ENCODE results near the gene PLBD2.

PLBD2 gene

DNA sequence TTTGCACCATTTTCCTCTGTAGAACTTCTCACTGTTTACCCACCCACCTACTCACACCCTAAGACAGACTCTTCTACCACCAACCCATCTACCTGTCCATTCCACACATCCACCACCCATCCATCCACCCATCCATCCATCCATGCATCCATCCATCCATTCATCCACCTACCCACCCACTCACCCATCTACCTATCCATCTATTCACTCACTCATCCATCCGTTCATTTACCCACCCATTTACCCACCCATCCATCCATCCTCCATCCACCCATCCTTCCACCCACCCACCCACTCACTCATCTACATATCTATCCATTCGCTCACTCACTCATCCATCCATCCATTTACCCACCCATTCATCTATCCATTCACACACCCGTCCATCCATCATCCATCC, 15.1 kb downstream of the PLBD2 start:
- DNase-seq: no peak

DNA sequence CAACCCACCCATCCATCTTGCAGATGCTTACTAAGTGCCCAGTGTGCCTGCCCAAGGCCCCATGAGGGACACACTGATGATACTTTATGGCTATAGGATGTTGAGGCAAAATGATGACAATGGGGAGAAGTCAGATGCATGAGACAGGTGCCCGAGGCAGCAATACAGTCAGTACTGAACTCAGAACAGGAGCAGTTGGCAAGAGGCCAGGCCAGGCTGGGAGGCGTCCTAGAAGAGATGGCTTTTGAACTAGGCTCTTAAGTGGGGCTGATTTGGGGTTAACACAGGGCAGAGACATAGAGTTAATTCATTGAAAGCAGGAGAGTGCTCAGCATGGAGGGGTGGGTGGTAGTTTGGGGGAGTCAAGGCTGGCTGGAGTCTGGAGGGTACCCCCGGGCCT, 15.6 kb downstream of the PLBD2 start:
- DNase-seq: no peak

DNA sequence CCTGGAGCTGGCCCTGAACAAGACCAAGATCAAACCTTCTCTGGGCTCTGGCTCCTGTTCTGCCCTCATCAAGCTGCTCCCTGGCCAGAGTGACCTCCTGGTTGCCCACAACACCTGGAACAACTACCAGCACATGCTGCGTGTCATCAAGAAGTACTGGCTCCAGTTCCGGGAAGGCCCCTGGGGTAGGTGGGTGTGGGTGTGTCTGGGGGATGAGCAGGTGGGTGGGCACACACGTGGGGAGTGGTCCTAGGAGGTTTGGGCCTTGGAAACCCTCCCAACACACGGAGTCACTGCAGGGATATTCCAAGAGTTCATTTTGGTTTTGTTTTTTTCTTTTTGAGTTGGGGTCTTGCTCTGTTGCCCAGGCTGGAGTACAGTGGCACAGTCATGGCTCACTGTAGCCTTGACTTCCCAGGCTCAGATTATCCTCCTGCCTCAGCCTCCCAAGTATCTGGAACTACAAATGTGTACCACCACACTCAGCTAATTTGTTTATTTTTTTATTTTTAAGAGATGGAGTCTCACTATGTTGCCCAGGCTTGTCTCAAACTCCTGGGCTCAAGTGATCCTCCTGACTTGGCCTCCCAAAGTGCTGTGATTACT, 16.5 kb downstream of the PLBD2 start:
- DNase-seq: no peak

DNA sequence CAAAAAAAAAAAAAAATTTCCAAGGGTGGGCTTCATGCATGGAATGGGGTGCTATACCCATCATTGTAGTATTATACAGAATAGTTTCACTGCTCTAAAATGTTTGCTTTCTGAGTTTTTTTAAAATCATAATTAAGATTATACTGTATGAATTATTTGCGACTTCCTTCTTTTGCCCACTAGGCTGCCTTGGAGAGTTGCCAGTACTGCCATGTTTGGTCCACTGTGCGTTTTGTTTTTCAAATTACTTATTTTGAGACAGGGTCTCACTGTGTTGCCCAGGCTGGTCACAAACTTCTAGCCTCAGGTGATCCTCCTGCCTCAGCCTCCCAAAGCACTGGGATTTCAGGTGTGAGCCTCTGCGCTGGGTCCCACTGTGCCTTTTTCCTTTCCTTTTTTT, 19.9 kb downstream of the PLBD2 start:
- no peak for DNase-seq

DNA sequence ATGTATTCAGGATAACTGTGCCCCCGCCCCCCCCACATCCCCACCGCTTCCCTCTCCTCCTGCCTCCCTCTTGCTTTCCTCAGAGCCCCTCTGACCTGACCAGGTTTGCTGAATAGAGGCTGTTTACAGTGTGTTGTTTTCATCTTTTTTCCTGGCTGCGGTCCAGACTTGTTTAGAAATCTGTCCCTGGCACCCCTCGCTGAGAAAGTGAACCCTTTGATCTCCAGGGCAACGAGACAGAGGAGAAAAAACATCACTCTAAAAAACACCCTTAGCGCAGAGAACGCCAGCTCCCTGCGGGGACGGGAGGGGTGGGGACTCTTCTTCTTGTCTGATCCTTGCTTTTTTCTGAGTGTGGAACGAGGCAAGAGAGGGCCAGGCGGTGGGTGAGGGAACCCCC, 22.8 kb downstream of the PLBD2 start:
- DNase-seq: no peak

DNA sequence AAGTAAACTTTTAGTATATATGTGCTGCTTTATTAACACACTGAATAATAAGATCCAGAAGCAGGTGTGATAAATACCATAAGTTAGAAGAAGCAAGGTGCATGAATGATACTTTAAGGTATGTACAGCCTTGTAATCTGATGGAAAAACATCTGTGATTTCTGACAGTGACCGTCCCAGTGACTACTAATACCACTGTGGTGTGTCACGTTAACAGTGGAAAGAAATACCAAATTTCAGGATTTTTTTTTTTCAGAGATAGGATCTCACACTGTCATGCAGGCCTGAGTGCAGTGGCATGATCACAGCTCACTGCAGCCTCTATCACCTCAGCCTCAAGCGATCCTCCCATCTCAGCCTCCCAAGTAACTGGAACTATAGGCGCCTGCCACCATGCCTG, 23.8 kb downstream of the PLBD2 start:
- no peak for DNase-seq

DNA sequence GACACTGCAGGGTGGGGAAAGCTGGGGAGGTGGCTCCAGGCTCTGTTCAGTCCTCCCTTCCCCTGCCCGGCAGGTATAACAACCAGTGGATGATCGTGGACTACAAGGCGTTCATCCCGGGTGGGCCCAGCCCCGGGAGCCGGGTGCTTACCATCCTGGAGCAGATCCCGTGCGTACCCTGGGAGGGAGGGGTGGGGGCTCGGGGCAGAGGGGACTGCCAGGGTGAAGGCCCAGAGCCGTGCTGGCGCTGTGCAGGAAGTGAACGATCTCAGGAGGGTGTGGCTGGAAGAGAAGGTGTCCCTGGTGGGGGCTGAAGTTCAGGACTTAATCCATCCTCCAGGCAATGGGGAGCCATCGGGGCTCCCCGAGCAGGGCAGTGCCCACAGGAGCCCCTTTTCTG, 26.4 kb downstream of the PLBD2 start:
- DNase-seq: no peak

DNA sequence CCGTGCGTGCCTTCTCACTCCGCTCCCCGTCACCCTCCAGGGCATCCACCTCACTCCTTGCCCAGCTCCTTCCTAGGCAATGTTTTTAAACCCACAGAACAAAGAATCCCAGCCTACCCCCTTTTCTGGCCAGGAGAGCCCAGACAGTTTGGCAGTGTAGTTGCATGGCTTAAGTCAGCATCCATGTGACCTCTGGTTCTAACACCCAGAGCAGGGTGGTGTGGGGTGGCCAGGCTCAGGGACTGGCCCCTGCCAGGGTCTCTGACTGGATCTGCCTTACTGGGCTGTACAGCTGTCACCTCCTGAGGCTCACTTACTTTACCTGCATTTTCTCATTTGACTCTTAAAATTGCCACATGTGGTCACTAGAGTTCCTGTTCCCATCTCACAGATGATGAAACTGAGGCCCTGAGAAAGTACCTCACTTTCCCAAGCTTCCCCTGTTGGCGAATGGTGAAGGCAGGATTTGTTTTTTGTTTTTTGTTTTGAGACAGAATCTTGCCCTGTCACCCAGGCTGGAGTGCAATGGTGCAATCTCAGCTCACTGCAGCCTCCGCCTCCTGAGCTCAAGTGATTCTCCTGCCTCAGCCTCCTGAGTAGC, 27.0 kb downstream of the PLBD2 start:
- DNase-seq: no peak

DNA sequence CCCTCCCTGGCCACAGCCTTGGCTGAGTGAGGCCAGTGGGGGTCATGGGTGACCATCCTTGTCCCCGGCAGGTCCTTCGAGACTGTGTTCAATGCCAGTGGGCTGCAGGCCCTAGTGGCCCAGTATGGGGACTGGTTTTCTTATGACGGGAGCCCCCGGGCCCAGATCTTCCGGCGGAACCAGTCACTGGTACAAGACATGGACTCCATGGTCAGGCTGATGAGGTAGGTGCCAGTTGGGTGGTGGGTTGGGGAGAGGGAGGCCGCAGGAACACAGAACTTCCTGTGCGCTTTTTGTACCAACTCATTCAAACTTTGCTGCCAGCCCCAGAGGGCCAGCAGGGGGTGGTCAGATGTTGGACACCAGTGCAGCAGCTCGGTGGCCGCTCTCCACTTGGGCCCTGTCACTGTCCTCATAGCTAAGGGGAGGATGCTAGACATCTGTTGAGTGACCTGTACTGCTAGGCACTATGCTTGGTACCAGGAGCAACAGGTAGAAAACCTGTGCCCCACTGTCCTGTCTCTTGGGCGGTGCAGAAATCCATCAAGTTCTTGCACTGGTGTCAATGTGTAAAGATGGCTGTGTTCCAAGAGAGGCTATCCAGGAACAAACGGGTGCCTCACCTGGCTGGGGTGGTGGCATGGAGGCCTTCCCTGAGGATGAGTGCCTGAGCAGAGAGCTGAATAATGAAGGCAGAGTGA, 28.6 kb downstream of the PLBD2 start:
- DNase-seq: no peak

DNA sequence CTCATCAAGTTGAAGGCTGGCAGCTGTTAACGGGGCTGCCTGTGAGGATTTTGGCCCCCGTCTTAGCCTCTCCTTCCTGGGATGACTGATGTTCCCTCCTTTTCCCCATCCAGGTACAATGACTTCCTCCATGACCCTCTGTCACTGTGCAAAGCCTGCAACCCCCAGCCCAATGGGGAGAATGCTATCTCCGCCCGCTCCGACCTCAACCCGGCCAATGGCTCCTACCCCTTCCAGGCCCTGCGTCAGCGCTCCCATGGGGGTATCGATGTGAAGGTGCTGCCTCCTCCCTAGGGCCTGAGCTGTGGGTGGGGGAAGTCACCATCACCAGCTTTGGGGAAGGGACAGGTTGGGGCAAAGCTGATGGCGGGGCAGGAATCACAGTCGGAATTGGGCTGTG, 29.2 kb downstream of the PLBD2 start:
- no peak for DNase-seq

DNA sequence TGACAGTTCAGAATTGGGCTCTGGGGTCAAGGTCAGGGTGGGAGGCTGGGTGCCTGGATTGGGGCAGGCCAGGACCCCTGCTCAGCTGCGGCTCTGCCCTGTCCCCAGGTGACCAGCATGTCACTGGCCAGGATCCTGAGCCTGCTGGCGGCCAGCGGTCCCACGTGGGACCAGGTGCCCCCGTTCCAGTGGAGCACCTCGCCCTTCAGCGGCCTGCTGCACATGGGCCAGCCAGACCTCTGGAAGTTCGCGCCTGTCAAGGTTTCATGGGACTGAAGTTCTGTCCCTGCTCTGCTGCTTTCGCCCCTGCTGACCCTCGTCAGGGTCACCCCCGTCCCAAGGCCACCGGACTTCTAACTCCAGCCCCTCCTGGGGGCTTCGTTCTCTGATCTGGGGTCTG, 30.0 kb downstream of the PLBD2 start:
- DNase-seq: no peak

DNA sequence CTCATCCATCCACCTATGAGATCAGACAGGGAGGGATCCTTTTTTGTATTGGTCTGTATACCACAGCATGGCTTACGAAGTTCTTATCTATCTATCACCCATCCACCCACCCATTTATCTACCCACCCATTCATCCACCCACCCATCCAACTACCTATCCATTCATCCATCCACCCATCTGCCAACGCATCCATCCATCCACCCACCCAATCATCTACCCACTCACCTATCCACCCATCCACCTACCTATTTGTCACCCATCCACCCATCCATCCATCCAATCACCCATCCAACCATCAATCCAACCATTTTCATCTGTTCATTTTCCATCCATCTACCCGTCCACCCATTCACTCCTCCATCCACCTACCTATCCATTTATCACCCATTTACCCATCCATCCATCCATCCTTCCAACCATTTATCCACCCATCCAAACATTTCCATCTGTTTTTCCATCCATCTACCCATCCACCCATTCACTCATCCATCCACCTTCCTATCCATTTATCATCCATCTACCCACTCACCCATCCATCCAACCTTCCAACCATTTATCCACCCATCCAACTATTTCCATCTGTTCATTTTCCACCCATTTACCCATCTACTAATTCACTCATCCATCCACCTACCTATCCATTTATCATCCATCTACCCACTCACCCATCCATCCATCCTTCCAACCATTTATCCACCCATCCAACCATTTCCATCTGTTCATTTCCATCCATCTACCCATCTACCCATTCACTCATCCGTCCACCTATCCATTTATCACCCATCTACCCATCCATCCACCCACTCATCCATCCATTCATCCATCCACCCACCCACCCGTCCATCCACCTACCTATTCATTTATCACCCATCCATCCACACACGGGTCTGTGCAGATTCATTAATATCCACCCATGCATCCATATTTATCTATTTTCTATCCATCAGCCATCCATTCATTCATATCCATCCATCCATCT, 32.0 kb downstream of the PLBD2 start:
- DNase-seq: no peak

DNA sequence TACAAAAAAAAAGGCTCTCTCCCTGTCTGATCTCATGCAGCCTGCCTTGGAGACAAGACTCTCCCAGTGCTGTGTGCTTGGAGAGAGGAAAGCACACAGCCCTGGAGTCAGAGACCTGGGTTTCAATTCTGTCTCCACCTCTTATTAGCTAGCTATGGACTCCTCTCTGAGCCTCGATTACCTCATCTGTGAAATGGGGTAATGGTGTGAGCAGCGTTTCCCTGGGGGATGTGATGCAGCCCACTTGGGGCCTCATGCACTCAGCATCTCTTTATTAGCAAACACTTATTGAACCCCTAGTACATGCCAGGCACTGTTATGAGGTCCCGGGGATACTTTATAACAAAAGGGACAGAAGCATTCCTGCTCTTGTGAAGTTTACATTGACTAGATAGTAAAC, 32.8 kb downstream of the PLBD2 start:
- no peak for DNase-seq

DNA sequence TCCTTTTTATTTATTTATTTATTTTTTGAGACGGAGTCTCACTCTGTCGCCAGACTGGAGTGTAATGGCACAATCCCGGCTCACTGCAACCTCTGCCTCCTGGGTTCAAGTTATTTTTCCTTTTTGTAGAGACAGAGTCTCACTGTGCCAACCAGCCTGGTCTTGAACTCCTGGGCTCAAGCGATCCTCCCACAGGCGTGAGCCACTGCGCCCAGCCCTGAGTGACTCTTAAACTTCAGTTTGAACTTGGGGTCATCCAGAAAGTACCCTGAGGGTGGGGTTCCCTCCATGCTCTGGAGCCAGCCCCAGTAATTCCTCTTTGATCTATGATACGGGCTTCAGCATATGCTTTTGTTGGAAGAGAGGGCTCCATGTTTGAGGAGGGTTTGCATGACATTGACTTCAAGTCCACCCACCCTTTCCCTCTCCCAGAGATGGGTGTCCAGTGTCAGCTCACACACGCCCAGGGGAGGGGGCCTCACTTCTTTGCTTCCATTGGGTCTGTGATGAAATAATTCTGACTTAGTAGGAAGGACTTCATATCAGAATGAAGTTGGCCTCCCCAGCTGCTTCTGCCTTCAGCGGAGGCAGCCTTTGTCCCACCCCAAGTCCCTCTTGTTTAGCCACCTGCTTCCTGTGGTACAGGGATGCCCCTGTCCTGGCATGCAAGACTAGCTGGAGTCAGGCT, 33.4 kb downstream of the PLBD2 start:
- DNase-seq: no peak

DNA sequence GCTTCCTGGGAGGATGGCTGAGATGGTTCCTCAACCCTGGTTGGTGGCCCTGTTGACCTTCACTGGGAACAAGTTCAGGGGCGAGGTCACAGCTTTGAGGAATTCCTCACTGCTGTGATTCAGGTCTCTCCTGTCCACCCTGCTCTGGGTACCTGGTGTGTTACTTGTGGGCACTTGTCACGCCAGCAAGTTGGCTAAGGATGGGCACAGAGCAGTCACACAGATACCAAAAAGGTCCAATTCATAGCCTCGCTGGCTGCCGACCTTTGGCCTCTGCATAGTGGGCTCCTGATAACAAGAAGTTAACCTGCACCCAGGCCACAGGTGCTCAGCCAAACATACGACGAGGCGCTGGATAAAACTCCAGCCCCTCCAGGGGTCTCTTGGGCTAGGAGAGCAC, 34.1 kb downstream of the PLBD2 start:
- DNase-seq: no peak

DNA sequence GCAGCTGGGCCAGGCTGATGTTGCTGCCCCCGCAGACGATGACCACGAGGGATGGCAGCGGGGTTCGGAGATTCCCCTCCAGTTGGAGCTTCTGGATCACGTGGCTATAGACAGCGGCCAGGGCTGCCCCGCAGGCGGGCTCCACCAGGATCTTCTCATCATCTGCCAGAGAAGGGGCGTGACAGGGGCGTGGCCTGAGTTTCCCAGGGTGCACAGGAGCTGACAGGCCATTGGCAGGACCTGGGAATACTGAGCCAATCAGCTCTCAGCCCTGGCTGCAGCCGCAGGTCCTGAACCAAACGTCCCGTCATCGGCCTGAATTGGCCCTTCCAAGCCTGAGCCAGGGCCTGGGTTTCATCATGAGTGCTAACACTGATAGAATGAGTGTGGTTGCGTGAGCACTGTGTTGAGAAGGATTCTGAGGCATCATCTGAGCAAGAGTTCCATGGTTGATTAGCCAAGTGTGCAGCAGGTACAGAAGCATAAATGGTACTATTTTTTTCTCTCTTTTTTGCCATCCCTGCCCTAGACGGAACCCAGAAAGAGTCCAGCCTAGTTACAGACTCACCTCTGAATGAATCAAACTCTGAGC, 34.7 kb downstream of the PLBD2 start:
- no peak for DNase-seq

DNA sequence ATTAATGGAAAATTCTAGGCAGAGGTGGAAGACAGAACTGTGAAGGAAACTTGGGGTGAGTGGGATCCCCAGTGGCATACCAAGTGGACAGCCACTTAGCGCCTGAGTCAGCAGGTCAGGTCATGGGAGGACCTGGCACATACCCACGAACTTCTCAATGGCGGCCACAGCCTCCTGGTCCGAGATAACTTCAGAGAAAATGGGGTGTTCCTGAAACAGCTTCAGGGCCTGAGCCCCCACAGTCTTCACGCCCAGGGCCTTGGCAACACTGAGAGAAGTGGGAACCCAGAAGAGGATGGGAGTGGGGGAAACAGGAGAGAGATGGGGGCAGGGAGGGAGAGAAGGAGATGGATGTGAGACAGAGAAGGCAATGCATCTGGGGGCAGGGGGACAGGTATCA, 35.4 kb downstream of the PLBD2 start:
- DNase-seq: no peak

DNA sequence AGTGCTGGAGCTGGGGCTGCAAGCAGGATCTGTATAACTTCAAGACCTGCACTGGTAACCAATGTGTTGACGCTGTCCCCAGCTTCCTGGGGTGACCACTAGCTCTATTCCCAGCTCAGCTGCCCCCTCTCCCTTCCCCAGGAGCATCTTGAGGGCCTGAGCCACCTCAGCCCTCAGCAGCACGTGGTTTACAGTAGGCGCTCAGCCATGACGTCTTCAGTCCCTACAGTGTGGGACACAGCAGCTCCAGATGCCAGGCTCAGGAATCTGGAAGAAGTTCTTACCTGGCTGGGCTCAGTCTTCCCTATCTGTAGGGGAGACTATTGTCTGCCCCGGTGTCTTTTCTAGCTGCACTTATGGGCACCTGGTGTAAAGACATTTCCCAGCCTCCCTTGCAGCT, 36.7 kb downstream of the PLBD2 start:
- DNase-seq: no peak

DNA sequence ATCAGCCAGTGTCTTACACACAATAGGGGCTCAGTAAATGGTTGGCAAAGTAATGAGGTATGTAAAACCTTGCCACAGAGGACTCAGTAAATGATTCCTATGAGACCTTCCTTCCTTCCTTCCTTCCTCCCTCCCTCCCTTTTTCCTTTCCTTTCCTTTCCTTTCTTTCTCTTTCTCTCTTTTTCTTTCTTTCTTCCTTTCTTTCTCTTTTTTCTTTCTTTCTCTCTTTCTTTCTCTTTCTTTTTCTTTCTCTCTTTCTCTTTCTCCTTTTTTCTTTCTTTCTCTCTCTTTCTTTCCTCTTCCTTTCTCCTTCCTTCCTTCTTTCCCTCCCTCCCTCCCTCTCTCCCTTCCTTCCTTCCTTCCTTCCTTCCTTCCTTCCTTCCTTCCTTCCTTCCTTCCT, 37.8 kb downstream of the PLBD2 start:
- DNase-seq: no peak

DNA sequence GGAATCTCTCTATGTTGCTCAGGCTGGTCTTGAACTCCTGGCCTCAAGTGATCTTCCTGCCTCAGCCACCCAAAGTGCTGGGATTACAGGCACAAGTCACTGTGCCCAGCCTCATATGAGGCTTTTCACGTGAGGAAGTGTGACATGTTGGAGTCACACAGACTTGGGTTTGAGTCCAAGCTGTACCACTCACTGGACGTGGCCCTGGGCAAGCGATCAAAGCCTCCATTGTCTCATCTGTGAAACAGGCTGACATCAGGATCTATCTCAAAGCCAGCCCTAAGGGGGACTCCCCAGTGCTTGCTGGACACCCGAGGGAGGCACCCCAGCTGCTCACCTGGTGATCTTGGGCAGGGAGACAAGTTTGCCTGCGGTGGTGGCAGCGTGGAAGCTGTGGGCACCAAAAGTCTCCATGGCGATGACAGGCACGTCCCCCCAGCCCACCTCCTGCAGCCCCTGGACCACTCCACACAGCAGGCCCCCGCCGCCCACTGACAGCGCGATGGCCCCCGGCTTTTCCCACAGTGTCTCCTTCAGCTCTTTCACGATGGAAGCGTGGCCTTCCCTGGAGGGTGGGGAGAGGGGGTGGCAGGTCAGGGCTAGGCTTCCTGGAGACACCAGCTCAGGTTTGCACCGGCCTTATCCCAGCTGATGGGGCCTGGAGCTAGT, 38.6 kb downstream of the PLBD2 start:
- no peak for DNase-seq

DNA sequence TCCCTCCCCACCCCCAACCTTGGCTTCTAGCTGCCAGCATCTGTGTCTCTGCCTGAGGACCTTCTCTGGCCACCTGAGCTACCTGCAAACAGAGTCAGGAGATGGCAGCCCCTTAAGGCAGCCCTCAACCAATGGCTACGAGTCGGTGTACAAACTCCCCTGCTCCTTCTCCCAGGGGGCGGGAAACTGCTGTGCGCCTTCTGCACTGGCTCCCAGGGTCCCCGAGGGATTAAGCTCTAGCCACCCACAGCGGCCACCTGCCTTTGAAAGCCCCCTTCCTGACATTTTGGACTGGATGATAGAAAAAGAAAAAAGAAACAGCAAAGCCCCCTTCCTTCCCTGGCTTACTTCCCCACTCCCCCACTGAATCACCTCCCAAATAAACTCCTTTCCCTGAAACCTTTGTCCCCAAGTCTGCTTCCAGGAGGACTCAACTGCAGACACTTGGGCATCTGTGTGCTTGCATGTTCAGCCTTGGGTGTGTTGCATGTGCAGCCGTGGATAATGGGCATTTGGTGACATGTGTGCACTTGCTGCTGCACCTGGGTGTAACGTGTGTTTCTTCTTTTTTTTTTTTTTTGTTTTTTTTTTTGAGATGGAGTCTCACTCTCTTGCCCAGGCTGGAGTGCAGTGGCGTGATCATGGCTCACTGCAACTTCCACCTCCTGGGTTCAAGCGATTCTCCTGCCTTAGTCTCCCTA, 39.3 kb downstream of the PLBD2 start:
- DNase-seq: no peak
